Prostate gland (tissue), 2 donors: ENCODE results near the gene RTN1. TPM values are rescaled to one million over a fixed set of nuclear protein-coding genes. Genes with fewer than 3 reads are reported as not detected.

Source experiments
- DNase-seq: peaks from one replicate; pipeline ENCODE4 v3.0.0-alpha.2; 2019; ENCODE audit warnings: low spot score
- H3K27ac ChIP-seq, 2 donors: fragments of 200-600 bp; sonication (generic); 2 replicates each; pipeline ENCODE4 v1.5.1; 2017 to 2019
- H3K27me3 ChIP-seq: fragments of 200-600 bp; sonication (generic); replicated peaks from 2 replicates; pipeline ENCODE4 v1.5.1; 2019; ENCODE audit not compliant: insufficient read depth
- H3K36me3 ChIP-seq, 2 donors: fragments of 200-600 bp; sonication (generic); 1 replicate in 1 of 2; 2 replicates in 1 of 2; pipeline versions ENCODE4 v1.5.1 to v1.8.1; 2017 to 2019
- H3K4me1 ChIP-seq: fragments of 200-600 bp; sonication (generic); replicated peaks from 2 replicates; pipeline ENCODE4 v1.5.1; 2019
- H3K4me3 ChIP-seq, 2 donors: fragments of 200-600 bp; sonication (generic); 2 replicates each; pipeline ENCODE4 v1.5.1; 2017 to 2019
- H3K9me3 ChIP-seq: fragments of 200-600 bp; sonication (generic); 2 replicates; pipeline ENCODE4 v1.5.1; 2017
- CTCF ChIP-seq, 4 experiments: fragments of 200-600 bp in 2 of 4; fragments of 450-650 bp in 2 of 4; sonication (generic) in 2 of 4; IDR thresholded peaks; 1 replicate in 3 of 4; 2 replicates in 1 of 4; pipeline ENCODE4 v1.5.1; 2016 to 2019; ENCODE audit warnings: antibody characterized with exemption in 4 of 4, mild to moderate bottlenecking in 2 of 4, moderate library complexity in 2 of 4
- POLR2A ChIP-seq: fragments of 450-650 bp; IDR thresholded peaks from one replicate; pipeline ENCODE4 v1.6.1; 2016; ENCODE audit warnings: antibody characterized with exemption, mild to moderate bottlenecking
- POLR2AphosphoS5 ChIP-seq: sonication (generic); formaldehyde crosslinking; IDR thresholded peaks from one replicate; pipeline ENCODE4 v1.6.1; 2017; ENCODE audit warnings: antibody characterized with exemption
- WGBS: methylation state at CpG from one replicate; pipeline ENCODE4 v1.1.5; 2018; 5-methylcytosine and 5-hydroxymethylcytosine counted together
- intact Hi-C: fragments of 100-400 bp; cut with DNase I; formaldehyde crosslinking; loops from one replicate; pipeline ENCODE4 v1.14.2; 2022
- total RNA-seq, 2 donors: library from RNA; depleted of rRNA; stranded (reverse); fragments of >200 nt; gene quantifications; one replicate each; pipeline ENCODE4 v1.1.0, GENCODE V29; 2016

Gene RTN1
- total RNA-seq, 2 donors from 2014 or later: 21.6 to 121 TPM

GRCh38 chr14:59845245-59845644 is 25.3 kb downstream of the RTN1 start:
- intact Hi-C loops: no loop called here
- no peak overlapping the region for H3K27ac ChIP-seq
- DNase-seq: no peak
- H3K9me3 ChIP-seq: no peaks in the 10 kb centered on the region
- whole genome bisulfite sequencing: 87% methylated on average over 3 of the region's 3 CpGs
- no peak overlapping the region for H3K4me3 ChIP-seq
- H3K27me3 ChIP-seq: no peaks in the 10 kb centered on the region
- H3K4me1 ChIP-seq: no peaks in the 10 kb centered on the region
- no peaks in the 10 kb centered on the region for H3K36me3 ChIP-seq
- TF ChIP-seq POLR2A: no peak
- TF ChIP-seq CTCF (IDR thresholded peaks at IDR 0.05): no peak
- no peak for TF ChIP-seq POLR2AphosphoS5

DNA sequence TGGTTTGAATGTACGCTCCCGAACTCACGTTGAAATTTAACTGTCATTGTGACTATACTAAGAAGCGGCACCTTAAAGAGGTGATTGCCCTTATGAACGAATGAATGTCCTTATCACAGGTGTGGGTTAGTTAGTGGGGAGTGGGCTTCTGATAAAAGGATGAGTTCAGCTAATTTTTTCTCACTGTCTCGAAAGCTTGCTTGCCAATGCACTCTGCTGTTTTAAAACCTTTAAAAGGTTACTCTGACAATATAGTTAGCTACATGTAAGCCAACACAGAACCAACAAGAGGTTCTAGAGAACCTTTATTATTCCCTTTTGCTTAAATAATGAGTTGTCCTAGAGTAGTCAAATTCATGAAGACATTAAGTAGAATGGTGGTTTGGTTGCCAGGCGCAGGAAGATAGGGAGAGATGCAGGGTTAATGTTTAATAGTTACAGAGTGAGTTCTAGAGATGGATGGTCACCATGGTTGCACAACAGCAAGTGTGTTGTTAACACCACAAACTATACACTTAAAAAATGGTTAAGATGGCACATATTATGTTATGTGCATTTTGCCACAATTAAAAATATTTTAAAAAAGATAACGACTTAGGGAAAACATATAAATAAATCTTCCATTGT is 26.3 kb downstream of the RTN1 start:
- Histone ChIP-seq H3K4me3 (no peak overlapping the region), H3K4me1 (no peaks in the 10 kb centered on the region), H3K27ac (no peak overlapping the region), H3K9me3 (no peaks in the 10 kb centered on the region), H3K27me3 (no peaks in the 10 kb centered on the region), H3K36me3 (no peaks in the 10 kb centered on the region)
- intact Hi-C loops: no loop called here
- no peak for DNase-seq
- TF ChIP-seq POLR2A (no peak), CTCF (IDR thresholded peaks at IDR 0.05) (no peak), POLR2AphosphoS5 (no peak)
- 82% methylated on average over 8 of the region's 8 CpGs for WGBS

DNA sequence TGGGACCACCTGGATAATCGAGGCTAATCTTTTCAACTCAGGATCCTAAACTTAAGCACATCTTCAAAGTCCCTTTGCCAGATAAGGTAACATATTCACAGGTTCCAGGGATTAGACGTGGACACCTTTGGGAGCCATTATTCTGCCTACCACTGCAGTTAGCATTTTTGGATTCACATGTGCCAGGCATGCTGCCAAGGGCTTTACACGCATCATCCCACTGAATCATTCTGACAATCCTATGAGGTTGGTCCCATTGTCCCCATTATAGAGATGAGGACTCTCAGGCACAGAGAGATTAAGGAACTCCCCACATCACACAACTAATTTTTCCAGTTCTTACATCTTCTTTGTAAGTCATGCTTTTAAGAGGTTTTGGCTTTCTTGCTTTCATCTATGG is 34.5 kb downstream of the RTN1 start:
- TF ChIP-seq POLR2AphosphoS5 (no peak), CTCF (IDR thresholded peaks at IDR 0.05) (no peak), POLR2A (no peak)
- no peaks in the 10 kb centered on the region for H3K9me3 ChIP-seq
- no peak overlapping the region for H3K27ac ChIP-seq
- no peak overlapping the region for H3K4me3 ChIP-seq
- no peaks in the 10 kb centered on the region for H3K36me3 ChIP-seq
- 68% methylated on average over 3 of the region's 3 CpGs for WGBS
- H3K4me1 ChIP-seq: no peaks in the 10 kb centered on the region
- no peak for DNase-seq
- no peaks in the 10 kb centered on the region for H3K27me3 ChIP-seq
- intact Hi-C loops: no loop called here

GRCh38 chr14:59832653-59833294 is 37.8 kb downstream of the RTN1 start:
- intact Hi-C loops: no loop called here
- H3K4me1 ChIP-seq: no peaks in the 10 kb centered on the region
- no peaks in the 10 kb centered on the region for H3K27me3 ChIP-seq
- no peaks in the 10 kb centered on the region for H3K9me3 ChIP-seq
- TF ChIP-seq POLR2A (no peak), POLR2AphosphoS5 (no peak), CTCF (IDR thresholded peaks at IDR 0.05) (no peak)
- 88% methylated on average over 2 of the region's 2 CpGs for WGBS
- H3K27ac ChIP-seq: no peak overlapping the region
- H3K4me3 ChIP-seq: no peak overlapping the region
- no peaks in the 10 kb centered on the region for H3K36me3 ChIP-seq
- DNase-seq: no peak
